GM18502 (cell line): ENCODE results near the gene SUN5.
"Not testable (repeated sequence)": the region's sequence is repeated elsewhere in the genome, so short reads cannot be mapped to it uniquely, and the experiment has no call there.

Experiments used
- ATAC-seq: cut with Tn5 transposase; IDR thresholded peaks from one replicate; pipeline ENCODE4 v1.9.1; 2021; ENCODE audit warnings: mild to moderate bottlenecking; ENCODE audit not compliant: unreplicated experiment, poor library complexity

SUN5 gene

GRCh38 chr20:32980990-32981389 lies 23.2 kb downstream of the SUN5 start:
- ATAC-seq, result no peak

DNA sequence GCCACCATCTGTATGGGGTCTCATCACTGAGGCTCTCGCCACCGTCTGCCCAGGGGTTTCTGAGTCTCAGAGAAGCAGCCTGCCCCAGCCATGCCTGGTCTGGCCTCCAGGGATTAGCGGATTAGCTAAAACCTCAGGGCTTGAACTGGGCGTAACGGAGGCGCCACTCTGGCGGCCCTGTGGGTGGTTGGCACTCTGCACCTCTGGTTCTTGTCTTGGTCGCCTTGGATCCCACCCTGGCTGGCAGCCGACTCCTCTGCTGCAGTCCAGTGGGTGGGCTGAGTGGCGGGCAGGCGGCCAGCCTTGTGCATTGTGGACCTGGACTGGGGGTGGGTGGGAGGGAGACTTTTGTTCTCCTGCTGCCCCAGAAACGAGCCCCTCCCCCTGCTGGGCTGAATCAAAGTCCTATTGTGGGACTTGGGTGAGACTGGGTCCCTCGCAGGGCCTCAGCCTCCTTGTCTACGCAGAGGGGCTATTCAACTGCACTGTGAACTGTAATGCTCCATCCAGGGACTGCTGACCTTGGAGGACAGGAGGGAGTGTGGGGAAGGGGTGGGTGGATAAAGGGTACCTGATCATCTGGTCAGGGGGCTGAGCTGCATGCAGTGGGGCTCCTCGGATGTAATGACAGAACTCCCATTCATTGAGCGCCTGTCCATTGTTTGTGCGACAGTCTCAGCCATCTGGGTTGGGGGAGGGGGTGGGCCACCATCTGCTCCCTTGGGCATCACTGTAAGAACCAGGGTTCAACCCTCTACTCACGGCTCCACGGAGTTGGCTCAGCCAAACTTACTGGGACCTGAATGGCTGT lies 23.9 kb downstream of the SUN5 start:
- no peak for ATAC-seq

DNA sequence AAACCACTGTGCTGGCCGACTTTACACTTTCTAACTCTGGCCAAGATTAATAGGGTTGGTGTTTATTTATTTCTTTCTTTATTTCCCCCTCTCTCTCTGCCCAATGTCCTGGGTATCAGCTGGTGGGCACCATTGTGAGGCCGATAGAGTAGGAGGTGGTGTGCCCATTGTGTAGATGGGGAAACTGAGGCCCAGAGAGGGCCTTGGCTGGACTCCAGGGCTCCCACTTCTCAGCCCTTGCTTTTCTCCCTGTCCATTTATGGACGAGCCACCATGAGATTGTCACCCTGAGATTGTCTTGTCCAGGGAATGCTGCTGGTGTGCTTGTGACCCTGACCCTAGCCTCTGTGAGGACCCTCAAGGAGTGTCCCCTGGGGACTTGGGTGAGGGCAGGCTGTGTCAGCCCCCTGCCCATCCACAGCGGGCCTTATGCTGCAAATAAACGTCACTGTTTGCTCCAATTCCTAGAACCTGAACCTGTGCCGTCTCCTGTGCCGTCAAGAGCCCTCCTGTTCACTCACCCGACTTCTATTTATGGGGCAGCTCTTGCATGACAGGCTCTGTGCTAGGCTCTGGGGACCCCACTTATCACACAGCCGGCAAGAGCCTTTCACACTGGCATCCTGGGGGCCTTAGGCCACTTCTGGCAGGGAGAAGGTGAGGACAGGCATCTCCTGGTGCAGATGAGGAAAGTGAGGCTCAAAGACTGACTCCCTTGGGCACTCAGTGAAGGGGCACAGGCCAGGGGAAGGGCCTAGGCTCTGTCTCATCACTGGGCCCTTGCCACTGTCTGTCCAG lies 24.8 kb downstream of the SUN5 start:
- ATAC-seq, result no peak

- ATAC-seq, result no peak
Observed at GRCh38 chr20:32978009-32978335, 26.3 kb downstream of the SUN5 start.

GRCh38 chr20:32977281-32978008 lies 26.8 kb downstream of the SUN5 start:
- no peak for ATAC-seq

- ATAC-seq, result no peak
Observed at GRCh38 chr20:32976746-32977145, 27.5 kb downstream of the SUN5 start.

DNA sequence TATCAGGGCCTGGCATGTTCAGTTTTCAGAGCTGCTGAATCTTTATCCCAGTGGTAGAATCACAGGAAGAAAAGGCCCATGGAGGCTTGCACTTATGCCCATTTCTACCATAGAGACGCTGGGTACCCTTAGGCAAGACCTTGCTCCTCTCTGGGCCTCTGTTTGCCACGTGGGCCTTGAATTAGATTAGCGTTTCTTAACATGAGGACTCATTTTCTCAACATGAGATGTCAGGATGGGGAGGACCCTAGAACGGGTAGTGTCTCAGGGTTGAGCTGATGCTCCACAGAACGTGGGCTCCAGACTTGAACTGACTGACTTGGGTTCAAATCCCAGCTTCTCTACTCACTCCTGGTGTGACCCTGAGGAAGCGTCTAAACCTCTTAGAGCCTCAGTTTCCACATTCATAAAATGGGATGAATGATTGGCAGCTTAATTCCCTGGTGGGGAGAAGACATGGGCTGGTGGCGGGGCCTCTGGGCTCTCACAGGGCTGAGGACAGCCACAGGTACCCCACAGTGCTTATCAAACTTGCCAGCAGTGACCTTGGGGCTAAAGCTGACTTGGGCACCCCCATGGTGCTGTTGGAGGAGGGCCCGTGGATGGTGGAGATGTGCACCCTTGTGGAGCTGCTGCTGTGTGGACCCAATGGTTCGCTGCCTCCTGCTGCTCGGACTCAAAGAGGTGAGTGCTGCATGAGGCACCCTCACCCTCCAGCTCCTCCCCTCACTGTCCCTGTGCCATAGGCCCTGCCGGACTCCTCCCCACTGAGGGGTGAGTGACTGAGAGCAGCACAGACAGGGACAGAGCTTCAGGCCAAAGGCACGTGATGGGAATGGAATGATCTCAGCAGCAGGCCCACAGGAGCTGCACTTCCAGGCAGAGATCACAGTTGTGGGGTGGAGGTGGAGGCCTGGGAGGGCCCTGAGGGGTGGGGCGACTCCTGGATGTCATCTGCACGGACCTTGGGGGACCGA lies 28.2 kb downstream of the SUN5 start:
- no peak for ATAC-seq

DNA sequence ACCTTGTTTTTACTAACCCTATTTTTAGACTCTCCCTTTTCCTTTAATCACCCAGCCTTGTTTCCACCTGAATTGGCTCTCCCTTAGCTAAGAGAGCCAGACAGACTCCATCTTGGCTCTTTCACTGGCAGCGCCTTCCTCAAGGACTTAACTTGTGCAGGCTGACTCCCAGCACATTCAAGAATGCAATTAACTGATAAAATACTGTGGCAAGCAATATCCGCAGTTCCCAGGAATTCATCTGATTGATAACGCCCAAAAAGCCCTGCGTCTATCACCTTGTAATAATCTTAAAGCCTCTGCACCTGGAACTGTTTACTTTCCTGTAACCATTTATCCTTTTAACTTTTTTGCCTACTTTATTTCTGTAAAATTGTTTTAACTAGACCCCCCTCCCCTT lies 29.1 kb downstream of the SUN5 start:
- ATAC-seq, result not testable (repeated sequence)

GRCh38 chr20:32974204-32975064 lies 29.8 kb downstream of the SUN5 start:
- ATAC-seq, result not testable (repeated sequence)

DNA sequence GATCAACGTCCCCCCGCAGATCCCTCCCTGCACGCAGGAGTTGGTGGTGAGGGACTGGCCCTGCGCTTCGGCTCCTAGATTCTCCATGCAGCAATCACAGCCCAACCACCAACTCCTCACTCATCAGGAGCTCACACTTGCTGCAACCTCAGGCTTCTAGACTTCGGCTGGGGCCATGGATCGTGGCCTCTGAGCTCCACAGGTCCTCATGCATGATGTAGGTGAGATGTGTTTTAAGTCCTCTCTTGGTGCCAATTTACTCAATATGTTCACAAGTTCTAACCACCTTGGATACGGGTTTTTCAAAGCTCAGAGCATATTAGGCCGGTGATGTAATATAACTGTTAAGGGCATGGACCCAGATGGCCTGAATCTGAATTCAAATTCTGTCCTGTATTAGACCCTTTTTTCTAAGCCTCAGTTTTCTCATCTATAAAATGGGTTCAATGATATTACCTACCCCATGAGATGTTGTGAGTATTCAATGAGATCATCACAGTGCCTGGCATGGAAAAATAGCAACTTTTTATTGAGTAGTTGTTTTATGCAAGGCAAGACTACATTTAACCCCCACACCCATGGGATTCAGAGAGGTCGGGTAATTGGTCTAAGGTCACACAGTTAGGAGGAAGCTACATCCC lies 31.0 kb downstream of the SUN5 start:
- ATAC-seq, result no peak

- ATAC-seq, result peak; percentile 87
Observed at GRCh38 chr20:32972181-32973076, 31.8 kb downstream of the SUN5 start.

- peak; percentile 28 for ATAC-seq
Observed at GRCh38 chr20:32971703-32972161, 32.5 kb downstream of the SUN5 start.

DNA sequence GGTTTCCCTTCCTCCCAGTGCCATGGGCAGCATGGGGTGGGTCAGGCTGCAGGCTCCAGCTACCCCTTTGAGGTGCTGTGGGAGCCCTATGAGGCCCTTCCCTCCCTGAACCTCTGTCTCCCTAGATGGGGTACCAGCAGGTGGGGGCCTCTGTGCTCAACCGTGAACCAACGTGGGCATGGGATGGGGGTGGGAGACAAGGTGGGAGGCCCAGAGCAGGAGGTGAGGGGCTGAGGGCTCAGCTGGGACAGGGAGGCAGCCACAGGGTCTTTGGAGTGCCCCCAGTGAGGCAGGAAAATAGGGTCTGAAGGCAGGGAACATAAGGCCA lies 33.3 kb downstream of the SUN5 start:
- no peak for ATAC-seq

DNA sequence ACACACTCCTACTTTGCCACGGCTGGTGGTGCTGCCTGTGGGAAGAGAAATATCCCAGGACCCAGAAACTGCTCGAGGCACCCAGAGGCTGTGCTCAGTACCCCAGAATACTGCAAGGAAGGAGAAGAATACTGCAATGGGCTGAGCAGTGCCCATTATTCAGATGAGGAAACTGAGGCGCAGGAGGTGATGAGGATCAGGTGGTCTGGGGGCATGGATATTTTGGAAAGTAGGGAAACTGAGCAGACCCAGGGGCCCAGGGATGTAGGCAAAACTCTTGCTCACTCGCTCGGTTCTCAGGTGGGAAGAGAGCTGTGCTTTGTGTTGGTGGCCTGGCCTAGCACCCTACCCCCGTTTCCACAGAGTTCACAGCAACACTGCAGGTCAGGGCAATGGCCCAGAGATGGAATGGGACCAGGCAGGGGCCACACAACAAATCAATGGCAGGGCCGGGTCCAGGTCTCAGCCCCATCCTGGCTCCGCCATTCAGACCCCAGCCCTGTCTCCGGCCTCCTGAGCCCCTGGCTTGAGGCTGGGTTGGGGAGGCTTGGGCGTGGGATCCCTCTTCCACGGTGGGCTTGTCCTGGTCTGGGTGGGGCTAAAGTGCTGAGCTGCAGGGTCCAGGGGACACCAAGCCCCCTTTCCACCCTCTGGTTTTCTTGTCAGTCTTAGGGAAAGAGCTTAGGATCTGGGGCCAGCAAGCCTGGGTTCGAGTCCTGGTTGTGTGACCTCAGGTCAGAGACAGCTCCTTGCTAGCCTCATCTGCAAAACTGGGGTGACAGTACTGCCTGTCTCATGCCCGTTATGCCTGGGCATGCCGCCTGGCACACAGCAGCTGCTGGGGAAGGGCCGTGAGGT lies 33.9 kb downstream of the SUN5 start:
- no peak for ATAC-seq

DNA sequence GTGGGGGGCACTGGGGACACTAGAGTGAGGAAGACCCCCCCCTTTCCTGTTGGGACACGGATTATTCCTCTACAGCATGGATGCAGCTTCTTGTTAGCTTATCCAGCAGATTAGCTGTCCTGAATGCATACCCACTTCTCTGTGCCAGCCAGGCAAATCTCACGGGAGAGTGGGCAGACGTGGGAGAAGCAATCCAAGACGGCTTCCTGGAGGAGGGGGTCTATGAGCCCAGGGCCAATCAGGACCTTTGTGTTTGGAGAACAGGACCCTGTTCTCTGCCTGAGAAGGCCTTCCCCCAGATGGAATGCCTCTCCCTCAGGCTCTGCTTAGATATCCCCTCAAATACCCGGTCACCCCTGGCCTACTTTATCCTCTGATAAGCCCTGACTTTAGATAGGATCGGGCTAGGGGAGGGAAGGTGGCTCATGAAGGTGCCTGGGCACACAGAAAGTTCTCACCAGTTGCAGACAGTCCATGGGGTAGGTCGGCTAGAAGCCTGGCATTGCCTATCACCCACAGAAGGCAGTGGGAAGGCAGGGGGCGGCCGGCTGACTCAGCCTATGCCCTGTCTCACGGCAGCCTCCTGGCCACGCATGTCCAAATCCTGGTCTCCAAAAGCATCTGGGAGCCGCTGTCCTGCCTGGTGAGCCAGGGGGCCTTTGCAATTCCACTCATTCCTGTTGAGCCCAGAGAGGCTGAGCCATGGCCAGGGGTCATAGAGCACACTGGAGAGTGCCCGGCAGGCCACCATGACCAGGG lies 34.7 kb downstream of the SUN5 start:
- no peak for ATAC-seq
